Inferior parietal cortex (tissue), 1 donor: ENCODE results near the gene UEVLD.

Experiments used
- DNase-seq: peaks from one replicate; pipeline ENCODE4 v3.0.0-alpha.2; 2016; ENCODE audit errors: extremely low spot score

Gene UEVLD

DNA sequence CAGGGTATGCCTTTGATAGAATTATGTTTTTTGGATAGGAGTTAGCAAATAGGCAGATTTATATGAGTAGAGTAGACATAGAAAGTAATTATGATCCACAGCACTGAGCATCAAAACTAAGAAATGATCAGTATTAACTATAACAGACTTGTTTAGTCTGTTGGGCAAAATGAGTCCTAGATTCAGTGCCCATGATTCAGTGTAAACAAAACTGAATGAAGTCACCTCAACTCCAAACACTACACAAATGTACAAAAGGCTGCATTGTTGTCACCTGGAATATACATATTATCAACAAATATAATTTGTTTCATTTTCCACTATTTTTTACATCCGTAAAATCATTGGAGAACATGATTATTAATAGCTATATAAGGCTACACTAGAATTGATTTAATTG lies 6.7 kb downstream of the UEVLD start:
- DNase-seq, result no peak

DNA sequence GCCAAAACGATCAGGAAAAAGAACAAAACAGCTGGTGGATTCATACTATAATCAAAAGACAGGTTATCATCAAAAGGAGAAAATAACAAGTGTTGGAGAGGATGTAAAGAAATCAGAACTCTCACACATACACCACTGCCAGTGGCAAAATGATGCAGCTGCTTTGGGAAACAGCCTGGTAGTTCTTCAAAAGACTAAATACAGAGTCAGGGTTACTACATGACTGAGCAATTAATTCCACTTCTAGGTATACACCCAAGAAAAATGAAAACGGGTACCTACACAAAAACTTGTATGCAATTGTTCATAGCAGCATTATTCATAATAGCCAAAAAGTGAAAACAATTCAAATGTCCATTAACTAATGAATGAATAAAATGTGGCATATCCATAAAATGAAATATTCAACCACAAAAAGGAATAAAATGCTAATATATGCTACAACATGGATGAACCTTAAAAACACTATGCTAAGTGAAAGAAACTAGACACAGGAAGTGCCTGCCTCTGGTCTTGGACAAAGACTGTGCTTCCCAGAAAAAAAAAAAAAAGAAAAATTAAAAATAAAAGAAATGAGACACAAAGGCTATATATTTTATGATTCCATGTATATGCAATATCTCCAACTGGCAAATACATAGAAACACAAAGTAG lies 8.3 kb downstream of the UEVLD start:
- DNase-seq, result no peak

DNA sequence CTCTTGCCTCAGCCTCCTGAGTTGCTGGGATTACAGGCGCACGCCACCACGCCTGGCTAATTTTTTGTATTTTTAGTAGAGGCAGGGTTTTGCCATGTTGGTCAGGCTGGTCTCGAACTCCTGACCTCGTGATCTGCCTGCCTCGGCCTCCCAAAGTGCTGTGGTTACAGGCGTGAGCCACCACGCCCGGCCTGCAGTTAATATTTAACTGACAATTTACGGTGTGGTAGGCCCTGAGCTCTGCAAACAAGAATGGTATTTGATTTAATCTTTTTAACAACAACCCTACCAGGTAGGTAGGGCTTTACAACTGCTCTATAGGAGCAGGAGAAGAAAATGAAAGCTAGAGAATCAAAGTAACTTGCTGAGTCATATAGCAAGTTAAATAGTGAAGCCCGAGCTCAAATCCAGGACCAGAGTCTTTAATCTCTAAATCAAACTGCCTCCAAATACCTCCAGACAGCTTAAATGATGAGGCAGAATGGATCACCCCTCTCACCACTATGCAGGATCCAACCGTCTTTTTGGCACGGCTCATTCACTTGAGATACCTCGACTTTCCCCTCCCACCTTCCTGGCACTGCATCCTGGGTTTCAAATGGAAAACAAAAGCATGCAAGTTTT lies 9.4 kb downstream of the UEVLD start:
- no peak for DNase-seq

DNA sequence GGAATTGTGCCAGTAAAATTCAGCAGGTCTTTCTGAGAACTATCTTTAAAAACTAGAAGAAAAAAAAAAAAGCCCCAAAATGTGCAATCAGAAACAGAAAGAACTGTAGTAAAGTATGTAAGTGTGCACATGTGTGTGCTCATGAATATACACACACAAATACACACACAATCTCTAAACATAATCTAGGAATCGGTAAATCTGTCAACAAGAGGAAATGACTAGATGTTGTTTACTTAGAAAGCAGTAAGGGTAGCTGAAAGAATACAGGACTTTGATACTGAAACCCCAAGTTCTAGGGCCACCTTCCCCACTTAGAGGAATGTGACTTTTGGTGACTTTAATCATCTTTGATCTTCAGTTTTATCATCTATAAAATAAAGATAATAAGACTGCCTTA lies 13.2 kb downstream of the UEVLD start:
- no peak for DNase-seq

DNA sequence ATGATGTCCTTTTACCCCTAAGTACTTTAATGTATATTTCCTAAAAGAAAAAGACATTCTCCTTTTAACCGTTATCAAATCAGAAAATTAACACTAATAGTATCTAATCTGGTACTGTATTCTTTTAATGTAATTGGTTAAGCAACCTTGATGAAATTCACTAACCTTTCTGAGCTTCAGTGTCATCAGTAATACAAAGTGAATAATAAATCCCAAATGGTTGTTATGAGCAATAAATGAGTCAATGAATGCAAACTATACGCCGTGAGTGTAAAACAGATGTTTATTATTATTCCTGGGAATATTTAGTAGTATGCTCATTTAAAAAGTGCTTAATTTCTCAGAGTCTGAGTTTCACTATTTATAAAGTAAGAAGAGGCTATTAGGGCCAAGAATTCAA lies 21.5 kb downstream of the UEVLD start:
- DNase-seq, result no peak

DNA sequence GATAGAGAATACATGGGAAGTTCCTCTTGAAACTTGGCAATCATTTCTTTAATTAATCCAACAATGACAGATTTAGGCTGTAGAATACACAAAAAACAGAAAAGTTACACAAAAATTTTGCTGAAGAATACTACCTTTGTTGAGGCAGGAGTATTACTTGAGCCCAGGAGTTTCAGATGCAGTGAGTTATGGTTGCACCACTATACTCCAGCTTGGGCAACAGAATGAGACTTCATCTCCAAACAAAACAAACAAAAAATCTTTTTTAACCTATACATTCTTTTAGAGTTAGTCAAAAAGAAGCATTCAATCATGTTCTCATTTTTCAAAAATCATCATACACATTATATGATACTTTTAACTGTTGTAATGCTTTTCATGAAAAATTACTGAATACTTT lies 22.1 kb downstream of the UEVLD start:
- no peak for DNase-seq

DNA sequence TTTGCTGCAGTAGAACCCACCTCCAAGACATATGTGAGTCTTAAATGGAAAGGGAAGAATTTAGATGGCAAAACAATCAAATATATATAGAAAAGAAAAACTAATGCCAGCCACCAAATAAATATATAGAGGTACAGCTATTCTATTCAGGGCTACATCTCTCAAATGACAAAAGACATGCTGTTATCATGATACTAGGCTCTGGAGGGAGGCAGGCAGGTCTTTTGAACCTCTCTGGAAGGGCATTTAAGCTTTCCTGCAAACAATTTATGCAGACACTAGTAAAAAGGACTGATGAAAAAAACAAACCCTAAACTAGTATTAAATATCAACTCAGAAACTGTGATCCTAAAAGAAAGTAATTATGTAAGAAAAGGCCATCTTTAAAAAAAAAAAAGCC lies 24.4 kb downstream of the UEVLD start:
- no peak for DNase-seq

DNA sequence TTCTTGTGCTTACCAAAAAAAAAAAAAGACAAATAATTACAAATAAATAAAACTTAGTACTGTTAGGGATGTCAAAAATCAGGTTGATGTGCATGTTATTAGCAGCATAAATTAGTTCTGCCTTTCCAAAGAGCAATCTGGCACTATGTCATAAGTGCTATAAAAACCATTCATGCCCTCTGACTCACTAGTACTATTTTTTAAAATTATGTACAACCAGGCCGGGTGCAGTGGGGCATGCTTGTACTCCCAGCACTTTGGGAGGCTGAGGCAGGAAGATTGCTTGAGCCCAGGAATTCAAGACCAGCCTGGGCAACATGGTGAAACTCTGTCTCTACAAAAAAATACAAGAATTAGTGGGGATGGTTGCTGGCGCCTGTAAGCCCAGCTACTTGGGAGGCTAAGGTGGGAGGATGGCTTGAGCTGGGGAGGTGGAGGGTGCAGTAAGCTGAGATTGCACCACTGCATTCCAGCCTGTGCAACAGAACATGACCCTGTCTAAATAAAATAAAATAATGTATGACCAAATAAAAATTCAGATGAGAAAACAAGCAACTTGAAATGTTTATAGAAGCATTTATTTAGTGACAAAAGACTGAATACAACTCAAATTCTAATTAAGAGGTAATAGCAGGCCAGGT lies 25.3 kb downstream of the UEVLD start:
- DNase-seq, result no peak

DNA sequence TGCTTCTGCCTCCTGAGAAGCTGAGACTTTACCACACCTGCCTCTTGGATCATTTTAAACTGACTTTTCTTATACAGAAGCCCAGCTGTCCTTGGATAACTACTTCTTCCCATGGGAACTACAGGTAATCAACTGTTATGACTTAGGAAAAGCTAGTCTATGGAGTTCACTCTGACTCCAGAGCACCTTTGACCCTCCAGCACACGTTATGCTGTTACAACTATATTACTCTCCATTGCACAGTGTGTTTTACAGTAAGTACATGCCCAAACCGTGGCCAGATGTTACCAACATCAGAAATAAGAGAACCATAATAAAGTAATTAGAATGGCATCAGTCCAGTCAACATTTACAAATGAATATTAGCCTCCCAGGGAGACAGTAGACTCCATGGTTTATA lies 40.5 kb downstream of the UEVLD start:
- no peak for DNase-seq

DNA sequence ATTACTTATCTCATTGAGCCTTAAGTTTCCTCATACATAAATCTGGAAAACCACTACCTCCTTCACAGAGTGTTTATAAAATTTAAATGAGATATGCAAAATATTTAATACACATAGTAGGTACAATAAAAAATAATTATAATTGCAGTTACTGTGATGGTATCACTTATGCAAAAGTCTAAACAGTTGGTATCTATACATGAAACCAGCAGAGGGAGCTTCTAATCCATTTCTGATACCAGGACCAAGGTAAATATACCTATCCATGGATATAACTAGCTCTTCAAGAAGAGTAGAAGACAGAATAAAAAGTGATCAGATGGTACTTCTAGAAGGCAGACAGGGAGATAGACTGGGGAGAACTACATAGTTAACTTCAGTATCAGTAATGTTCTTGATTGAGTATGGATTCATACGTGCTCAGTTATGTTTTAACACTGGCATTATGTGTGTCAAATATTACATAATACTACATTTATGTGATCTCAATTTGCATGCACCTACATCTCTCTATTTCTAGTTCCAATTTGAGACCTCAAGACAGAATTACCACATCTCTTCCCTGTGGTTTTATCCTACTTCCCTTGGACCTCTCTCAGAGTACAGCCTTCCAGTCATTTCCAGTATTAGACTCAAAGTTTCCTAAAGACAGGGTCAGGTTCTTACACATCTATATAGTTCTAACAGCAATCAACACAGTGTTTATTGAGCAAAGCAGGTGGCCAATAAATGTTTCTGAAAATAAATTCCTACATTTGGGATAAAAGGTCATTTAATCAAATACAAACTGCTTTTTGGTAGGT lies 48.1 kb downstream of the UEVLD start:
- DNase-seq, result peak; percentile 58

DNA sequence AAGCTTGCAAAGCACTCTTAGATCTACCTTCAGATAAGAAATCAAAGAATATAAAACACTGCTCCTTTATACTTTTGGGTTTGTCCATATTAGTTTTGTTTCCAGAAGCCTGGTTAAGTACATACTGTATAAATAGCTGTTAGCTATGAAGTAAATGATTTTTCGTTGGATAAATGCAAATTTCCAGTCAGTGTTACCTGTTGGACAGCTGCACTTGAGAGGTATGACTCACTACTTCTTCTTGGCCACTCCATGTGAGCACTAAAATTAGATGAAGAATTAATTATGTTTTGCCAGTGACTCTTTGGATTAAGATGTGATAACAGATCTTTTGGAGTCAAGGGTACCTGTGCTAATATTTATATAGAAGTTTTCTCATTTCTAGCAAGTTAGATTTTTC lies 52.3 kb downstream of the UEVLD start:
- no peak for DNase-seq

DNA sequence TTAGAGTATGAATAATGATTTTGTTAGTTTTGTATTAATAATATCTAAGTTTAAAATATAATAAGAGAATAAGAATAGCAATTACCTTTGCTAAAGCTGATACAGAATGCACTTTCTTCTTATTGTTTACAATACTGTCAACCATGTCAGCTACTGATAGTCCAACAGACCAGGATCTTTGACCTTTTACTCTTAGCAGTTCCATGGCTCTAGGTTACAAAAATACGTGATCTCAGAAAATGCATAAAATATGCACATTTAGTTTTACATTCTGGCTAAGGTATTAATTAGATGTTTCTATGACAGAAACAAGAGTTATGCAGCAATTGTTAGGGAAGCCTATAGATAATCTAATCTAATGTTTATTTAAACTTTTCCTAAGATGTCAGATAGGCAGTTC lies 54.3 kb downstream of the UEVLD start:
- DNase-seq, result no peak

DNA sequence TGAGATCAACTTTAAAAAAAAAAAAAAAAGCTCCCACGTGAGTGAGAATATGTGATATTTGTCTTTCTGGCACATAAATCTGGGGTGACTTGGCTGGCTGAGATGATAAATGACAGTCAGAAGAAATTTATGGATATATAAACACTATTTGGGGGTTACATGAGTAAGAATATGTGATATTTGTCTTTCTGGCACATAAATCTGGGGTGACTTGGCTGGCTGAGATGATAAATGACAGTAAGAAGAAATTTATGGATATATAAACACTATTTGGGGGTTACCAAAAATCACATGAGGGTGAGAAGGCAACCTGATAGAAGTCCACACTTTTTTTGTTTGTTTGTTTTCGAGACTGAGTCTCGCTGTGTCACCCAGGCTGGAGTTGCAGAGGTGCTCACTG lies 55.2 kb downstream of the UEVLD start:
- no peak for DNase-seq

DNA sequence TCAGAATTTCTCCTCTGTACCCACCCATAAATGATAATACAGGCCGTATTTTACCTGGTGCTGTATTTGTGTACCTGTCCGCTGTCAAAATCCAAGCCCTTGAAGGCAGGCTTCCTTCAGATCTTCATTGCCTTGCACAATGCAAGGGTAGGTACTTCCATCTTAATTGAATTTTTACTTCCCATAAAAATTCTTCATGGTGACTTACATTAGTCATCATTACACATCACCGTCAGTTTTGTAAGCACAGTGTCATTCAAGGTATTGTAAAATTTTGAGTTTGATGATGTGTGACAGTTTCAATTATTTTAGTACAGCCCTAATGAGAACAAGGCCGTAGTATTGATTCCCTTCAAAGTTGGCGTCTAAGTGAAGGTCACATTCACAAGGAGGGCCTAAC lies 61.0 kb downstream of the UEVLD start:
- DNase-seq, result no peak

DNA sequence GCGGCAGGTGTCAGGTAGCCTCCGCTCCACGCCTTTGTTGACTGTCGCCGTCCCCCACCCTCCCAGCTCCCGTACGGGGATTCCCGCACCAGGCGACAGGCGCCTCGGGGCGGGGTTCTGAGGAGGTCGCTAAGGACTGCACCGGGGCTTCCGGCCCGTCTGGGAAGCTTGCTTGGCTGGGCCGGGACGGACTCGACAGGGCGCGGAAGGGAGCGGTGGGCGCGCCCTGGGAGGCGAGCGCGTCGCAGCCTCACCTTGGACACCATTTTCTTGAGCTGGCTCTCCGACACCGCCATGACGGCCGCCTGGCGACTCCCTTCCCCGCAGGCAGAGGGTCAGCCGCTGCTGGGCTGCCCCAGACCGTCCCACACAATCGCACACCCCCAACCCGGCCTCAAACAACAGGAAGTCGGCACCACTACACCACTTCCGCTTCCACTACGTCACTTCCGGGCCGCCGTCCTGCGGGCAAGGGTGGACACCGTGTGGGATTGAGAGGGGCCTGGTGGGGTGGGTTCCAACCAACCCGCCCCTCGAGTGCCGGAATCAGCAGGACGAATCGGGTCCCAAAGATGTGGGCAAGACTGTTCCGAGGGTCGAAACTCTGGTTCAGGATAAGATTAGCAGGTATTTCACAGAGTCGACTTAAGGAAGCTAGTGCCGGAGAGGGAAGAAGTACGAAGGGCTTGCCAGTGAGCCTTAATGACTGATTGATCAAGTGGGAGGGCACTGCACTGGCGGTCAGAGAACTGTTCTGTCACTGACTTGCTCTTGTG lies 61.8 kb downstream of the UEVLD start, which contains the start of gene TSG101:
TSG101 (minus strand) TSS at position 422 of the 776 bp plus-strand sequence; CDS start at position 296, 126 bp downstream.
- peak; percentile 97 for DNase-seq

DNA sequence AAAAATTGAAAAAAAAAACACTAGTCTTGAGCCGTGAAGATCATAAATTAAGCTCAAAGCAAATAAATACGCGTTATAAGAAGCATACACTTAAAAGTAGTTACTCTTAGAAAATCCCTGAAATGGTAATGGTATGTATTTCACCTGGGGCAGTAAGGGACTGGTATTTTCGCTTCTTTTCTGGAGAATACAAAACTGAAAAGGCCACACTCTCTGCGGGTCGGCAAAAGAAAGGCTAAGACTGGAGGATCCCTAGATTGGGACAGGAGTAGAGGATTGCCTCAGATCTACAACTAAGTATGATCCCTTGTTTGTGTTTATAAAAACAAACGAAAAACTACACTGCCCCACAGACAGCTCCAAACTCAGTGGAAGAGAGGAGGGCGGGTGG lies 62.4 kb downstream of the UEVLD start:
- DNase-seq, result no peak

DNA sequence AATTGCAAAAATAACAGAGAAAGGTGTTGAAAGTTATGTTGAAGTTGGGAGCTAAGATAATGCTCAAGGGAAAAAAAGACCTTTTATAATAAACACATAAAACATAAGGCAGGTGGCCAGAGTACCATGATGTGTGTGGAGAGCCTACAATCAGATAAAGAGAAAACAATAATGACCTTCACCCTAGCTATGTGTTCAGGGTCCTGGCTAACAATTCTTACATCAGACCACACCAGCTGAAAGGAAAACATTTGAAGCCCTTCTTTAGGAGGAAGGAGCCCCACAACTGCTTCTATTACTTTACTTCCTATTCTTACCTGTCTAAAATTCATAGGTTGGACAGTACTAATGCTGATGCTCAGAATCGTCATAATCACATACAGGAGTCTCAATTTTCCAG lies 64.3 kb downstream of the UEVLD start:
- no peak for DNase-seq

DNA sequence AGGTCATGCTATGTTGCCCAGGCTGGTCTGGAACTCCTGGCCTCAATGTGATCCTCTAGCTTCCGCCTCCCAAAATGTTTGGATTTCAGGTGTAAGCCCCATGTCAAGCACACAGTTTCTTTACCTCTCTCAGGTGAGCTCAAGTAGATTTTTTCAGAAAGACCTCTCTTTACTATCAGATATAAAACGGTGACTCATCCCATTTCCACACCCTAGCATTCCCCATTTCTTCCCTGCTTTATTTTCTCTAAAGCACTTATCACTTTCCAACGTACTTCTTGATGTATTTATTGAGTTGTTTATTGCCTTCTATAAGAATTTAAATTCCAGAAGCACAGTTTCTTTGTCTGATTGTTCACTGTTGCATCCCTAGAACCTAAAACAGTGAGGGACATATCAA lies 65.5 kb downstream of the UEVLD start:
- no peak for DNase-seq

DNA sequence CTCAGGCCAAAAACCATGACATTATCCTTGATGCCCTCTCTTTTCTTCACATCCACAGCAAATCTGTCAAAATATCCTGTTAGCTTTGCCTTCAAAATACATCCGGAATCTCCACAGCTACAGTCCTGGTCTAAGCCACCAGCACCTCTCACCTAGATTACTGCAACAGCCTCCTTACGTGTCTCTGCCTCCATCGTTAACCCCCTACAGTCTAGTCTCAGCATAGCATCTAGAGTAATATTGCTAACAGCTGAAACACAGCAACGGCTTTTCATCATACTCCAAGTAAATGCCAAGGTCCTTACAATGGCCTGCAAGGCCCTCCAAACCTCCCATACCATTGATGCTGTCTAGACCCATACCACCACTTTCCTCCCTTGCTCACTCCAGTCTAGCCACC lies 66.1 kb downstream of the UEVLD start:
- DNase-seq, result no peak

DNA sequence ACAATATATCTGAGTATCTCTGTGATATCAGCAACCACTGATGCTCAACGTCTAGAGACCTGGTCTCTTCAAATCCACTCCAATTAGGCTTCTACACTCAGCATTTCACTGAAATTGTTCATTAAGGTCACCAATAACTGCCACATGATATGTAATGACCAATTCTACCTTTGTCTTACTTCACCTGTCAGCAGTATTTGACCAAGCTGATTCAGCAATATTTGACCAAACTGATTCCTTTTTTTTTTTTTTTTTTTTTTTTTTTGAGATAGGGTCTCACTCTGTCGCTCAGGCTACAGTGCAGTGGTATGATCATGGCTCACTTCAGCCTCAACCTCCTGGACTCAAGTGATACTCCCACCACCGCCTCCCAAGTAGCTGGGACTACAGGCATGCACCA lies 67.4 kb downstream of the UEVLD start:
- DNase-seq, result no peak

DNA sequence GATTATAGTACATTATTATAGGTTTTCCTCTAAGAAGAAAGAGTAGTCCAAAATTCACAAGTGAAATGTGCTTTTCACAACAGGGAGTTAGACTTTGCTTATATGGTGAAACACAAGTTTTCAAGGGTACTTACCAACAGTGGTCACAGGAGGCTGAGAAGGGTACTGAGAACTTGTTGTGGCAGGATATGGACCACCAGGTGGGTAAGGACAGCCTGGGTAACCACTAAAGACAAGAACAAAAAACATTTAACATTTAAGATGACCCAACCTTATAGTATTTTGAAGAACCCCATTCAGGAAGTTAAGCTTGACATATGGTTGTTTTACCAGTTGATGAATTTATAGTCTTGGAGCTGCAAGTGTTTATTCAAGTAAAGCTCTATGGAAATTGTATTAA lies 86.2 kb downstream of the UEVLD start:
- DNase-seq, result no peak

DNA sequence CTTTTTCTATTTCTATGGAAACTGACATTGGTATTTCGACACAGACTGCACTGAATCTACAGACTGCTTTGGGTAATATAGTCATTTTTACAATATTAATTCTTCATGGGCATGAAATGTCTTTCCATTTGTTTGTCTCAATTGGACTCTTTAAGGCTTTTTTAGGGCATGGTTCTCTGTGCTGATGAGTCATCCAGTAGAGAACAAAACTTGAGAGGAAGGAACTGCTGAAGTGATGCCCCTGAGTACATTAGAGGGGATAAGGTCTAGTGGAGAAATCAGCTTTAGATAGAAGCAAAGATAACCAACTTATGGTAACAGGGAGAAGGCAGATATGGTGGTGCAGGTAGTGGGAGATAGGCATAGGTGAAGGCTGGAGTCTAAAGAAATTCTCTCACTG lies 86.9 kb downstream of the UEVLD start:
- no peak for DNase-seq
